ENCODE measurements around the gene YPEL3.

YPEL3 gene

DNA sequence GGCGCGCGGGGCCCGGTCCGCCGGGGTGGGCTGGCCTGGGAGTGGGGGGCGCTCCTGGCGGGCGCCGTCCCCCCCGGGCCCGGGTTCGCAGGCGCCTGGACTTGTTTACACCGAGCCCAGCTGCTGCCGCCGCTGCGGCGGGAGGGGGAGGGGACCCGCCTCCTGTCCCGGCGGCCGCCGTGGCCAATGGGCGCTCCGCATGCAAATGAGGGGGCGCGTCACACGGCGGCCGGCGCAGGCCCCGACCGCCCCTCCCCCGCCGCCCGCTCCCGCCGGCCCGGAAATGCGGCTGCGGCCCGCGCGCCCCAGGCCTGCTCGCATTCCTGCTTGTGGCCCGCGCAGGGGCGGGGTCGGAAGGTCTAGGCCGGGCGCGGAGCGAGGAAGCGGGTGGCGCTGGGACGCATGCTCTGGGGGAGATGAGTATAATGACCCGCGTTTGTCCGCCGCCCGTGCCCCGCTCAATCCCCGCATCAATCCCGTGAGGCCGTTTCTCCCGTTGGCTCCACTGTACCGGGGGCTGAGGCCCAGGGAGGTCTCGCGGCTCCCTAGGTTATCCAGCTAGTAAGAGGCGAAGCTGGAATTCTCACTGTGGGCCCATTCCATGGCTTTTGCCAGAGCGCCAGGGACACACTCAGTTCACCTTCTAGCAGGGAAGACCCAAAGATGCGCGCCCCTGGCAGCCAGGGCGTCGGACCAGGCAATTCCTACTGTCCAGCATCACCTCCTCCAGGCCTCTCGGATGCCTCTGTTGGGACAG is at the start of gene YPEL3:
TSS of gene YPEL3 (minus strand) at position 109 of the 757 bp plus-strand sequence. CDS start 731 bp downstream, outside the sequence.
- Histone ChIP-seq H3K4me3 (ENCODE audit: low read depth in 1 of 2, low read length in 2 of 2) (peak within 1 kb of the TSS; percentile 90 to 98), H3K36me3 (ENCODE audit: control insufficient read depth in 1 of 2, insufficient read depth in 2 of 2, low read length in 2 of 2) (peaks cover 12 to 13% of the 10 kb centered on the region in 2 donors)

DNA sequence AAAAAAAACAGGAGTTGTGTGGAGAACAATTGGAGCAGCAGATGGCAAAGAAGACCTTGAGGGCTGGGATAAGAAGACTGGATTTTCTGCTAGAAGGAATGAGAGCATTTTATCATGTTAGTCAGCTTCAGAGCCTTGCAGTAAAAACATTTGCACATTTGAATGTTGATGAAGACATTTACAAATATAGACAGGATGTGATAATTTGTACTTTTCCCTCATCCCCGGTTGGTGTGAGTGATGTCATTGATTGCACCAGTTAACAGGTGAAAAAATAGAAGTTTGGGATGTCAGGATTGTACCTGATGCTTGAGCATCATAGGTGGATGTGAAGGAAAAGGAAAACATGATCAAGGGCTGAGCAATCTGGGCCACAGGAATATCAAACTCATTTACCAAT is 49.6 kb upstream of the YPEL3 start:
- Histone ChIP-seq H3K36me3 (ENCODE audit: control insufficient read depth in 1 of 2, insufficient read depth in 2 of 2, low read length in 2 of 2) (no peaks in the 10 kb centered on the region), H3K4me3 (ENCODE audit: low read depth in 1 of 2, low read length in 2 of 2) (no peak overlapping the region), H3K4me1 (ENCODE audit: control insufficient read depth in 1 of 2, insufficient read depth in 2 of 2, low read length in 2 of 2) (no peaks in the 10 kb centered on the region), H3K27ac (ENCODE audit: low read depth, low read length) (no peak overlapping the region), H3K9ac (ENCODE audit: low read depth in 1 of 2, low read length in 2 of 2) (no peak overlapping the region), H3K9me3 (ENCODE audit: control insufficient read depth in 1 of 2, low read length in 2 of 2) (peaks cover 0 to 11% of the 10 kb centered on the region in 2 donors), H3K27me3 (ENCODE audit: control insufficient read depth in 1 of 2, insufficient read depth in 2 of 2, low read length in 2 of 2) (no peaks in the 10 kb centered on the region)

More for the DNA sequence above, at the start of gene YPEL3:
- Histone ChIP-seq H3K9me3 (ENCODE audit: control insufficient read depth in 1 of 2, low read length in 2 of 2) (peaks cover 11 to 22% of the 10 kb centered on the region in 2 donors), H3K9ac (ENCODE audit: low read depth in 1 of 2, low read length in 2 of 2) (peak within 1 kb of the TSS; percentile 76 to 95), H3K4me1 (ENCODE audit: control insufficient read depth in 1 of 2, insufficient read depth in 2 of 2, low read length in 2 of 2) (peaks cover 25 to 37% of the 10 kb centered on the region in 2 donors), H3K27ac (ENCODE audit: low read depth, low read length) (peak within 1 kb of the TSS; percentile 84), H3K27me3 (ENCODE audit: control insufficient read depth in 1 of 2, insufficient read depth in 2 of 2, low read length in 2 of 2) (no peaks in the 10 kb centered on the region)

DNA sequence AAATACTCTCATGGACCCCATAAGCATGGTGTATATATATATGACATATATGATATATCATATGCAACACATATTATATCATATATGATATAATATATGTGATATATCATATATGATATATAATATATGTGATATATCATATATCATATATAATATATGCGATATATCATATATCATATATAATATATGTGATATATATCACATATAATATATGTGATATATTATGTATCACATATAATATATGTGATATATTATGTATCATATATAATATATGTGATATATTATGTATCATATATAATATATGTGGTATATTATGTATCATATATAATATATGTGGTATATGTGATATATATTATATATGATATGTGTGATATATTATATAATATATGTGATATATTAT is 48.9 kb upstream of the YPEL3 start:
- Histone ChIP-seq H3K27ac (ENCODE audit: low read depth, low read length) (no peak overlapping the region), H3K27me3 (ENCODE audit: control insufficient read depth in 1 of 2, insufficient read depth in 2 of 2, low read length in 2 of 2) (no peaks in the 10 kb centered on the region), H3K36me3 (ENCODE audit: control insufficient read depth in 1 of 2, insufficient read depth in 2 of 2, low read length in 2 of 2) (no peaks in the 10 kb centered on the region), H3K4me1 (ENCODE audit: control insufficient read depth in 1 of 2, insufficient read depth in 2 of 2, low read length in 2 of 2) (peaks cover 2 to 6% of the 10 kb centered on the region in 2 donors), H3K9ac (ENCODE audit: low read depth in 1 of 2, low read length in 2 of 2) (no peak overlapping the region), H3K4me3 (ENCODE audit: low read depth in 1 of 2, low read length in 2 of 2) (no peak overlapping the region), H3K9me3 (ENCODE audit: control insufficient read depth in 1 of 2, low read length in 2 of 2) (peaks cover 0 to 11% of the 10 kb centered on the region in 2 donors)

DNA sequence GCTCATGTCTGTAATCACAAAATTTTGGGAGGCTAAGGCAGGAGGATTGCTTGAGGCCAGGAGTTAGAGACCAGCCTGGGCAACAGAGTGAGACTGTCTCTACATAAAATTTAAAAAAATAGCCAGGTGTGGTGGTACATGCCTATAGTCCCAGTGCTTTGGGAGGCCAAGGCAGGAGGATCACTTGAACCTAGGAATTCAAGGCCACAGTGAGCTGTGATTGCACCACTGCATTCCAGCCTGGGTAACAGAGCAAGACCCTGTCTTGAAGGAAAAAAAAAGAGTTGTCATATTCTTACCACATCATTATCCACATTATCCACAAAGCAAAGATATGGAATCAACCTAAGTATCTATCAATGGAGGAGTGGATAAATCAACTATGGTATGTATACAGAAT is 48.0 kb upstream of the YPEL3 start:
- H3K9ac ChIP-seq (ENCODE audit: low read depth in 1 of 2, low read length in 2 of 2): no peak overlapping the region
- no peak overlapping the region for H3K4me3 ChIP-seq (ENCODE audit: low read depth in 1 of 2, low read length in 2 of 2)
- H3K9me3 ChIP-seq (ENCODE audit: control insufficient read depth in 1 of 2, low read length in 2 of 2): peaks cover 0 to 4% of the 10 kb centered on the region in 2 donors
- H3K27ac ChIP-seq (ENCODE audit: low read depth, low read length): no peak overlapping the region
- no peaks in the 10 kb centered on the region for H3K27me3 ChIP-seq (ENCODE audit: control insufficient read depth in 1 of 2, insufficient read depth in 2 of 2, low read length in 2 of 2)
- no peaks in the 10 kb centered on the region for H3K36me3 ChIP-seq (ENCODE audit: control insufficient read depth in 1 of 2, insufficient read depth in 2 of 2, low read length in 2 of 2)
- peaks cover 8 to 10% of the 10 kb centered on the region in 2 donors for H3K4me1 ChIP-seq (ENCODE audit: control insufficient read depth in 1 of 2, insufficient read depth in 2 of 2, low read length in 2 of 2)

GRCh38 chr16:30143347-30143702 is 47.3 kb upstream of the YPEL3 start:
- Histone ChIP-seq H3K36me3 (ENCODE audit: control insufficient read depth in 1 of 2, insufficient read depth in 2 of 2, low read length in 2 of 2) (no peaks in the 10 kb centered on the region), H3K9ac (ENCODE audit: low read depth in 1 of 2, low read length in 2 of 2) (no peak overlapping the region), H3K27me3 (ENCODE audit: control insufficient read depth in 1 of 2, insufficient read depth in 2 of 2, low read length in 2 of 2) (no peaks in the 10 kb centered on the region), H3K4me3 (ENCODE audit: low read depth in 1 of 2, low read length in 2 of 2) (no peak overlapping the region), H3K9me3 (ENCODE audit: control insufficient read depth in 1 of 2, low read length in 2 of 2) (no peaks in the 10 kb centered on the region), H3K4me1 (ENCODE audit: control insufficient read depth in 1 of 2, insufficient read depth in 2 of 2, low read length in 2 of 2) (peaks cover 8 to 10% of the 10 kb centered on the region in 2 donors), H3K27ac (ENCODE audit: low read depth, low read length) (no peak overlapping the region)

GRCh38 chr16:30142672-30143346 is 46.8 kb upstream of the YPEL3 start:
- no peak overlapping the region for H3K9ac ChIP-seq (ENCODE audit: low read depth in 1 of 2, low read length in 2 of 2)
- no peaks in the 10 kb centered on the region for H3K9me3 ChIP-seq (ENCODE audit: control insufficient read depth in 1 of 2, low read length in 2 of 2)
- no peak overlapping the region for H3K27ac ChIP-seq (ENCODE audit: low read depth, low read length)
- no peaks in the 10 kb centered on the region for H3K27me3 ChIP-seq (ENCODE audit: control insufficient read depth in 1 of 2, insufficient read depth in 2 of 2, low read length in 2 of 2)
- no peak overlapping the region for H3K4me3 ChIP-seq (ENCODE audit: low read depth in 1 of 2, low read length in 2 of 2)
- peaks cover 8 to 10% of the 10 kb centered on the region in 2 donors for H3K4me1 ChIP-seq (ENCODE audit: control insufficient read depth in 1 of 2, insufficient read depth in 2 of 2, low read length in 2 of 2)
- H3K36me3 ChIP-seq (ENCODE audit: control insufficient read depth in 1 of 2, insufficient read depth in 2 of 2, low read length in 2 of 2): no peaks in the 10 kb centered on the region

DNA sequence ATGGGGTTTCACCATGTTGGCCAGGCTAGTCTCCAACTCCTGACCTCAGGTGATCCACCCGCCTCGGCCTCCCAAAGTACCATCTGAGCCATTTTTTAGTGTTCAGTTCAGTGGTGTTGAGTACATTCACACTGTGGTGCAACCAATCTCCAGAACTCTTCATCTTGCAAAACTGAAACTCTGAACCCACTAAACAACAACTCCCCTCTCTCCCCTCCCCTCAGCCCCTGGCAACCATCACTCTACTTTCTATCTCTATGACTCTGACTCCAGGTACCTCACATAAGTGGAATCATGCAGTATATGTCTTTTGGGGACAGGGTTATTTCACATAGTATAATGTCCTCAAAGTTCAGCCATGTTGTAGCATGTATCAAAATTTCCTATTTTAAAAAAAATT is 45.7 kb upstream of the YPEL3 start:
- H3K9ac ChIP-seq (ENCODE audit: low read depth in 1 of 2, low read length in 2 of 2): no peak overlapping the region
- H3K36me3 ChIP-seq (ENCODE audit: control insufficient read depth in 1 of 2, insufficient read depth in 2 of 2, low read length in 2 of 2): no peaks in the 10 kb centered on the region
- no peaks in the 10 kb centered on the region for H3K27me3 ChIP-seq (ENCODE audit: control insufficient read depth in 1 of 2, insufficient read depth in 2 of 2, low read length in 2 of 2)
- H3K9me3 ChIP-seq (ENCODE audit: control insufficient read depth in 1 of 2, low read length in 2 of 2): no peaks in the 10 kb centered on the region
- H3K27ac ChIP-seq (ENCODE audit: low read depth, low read length): no peak overlapping the region
- no peak overlapping the region for H3K4me3 ChIP-seq (ENCODE audit: low read depth in 1 of 2, low read length in 2 of 2)
- H3K4me1 ChIP-seq (ENCODE audit: control insufficient read depth in 1 of 2, insufficient read depth in 2 of 2, low read length in 2 of 2): peaks cover 8 to 10% of the 10 kb centered on the region in 2 donors

GRCh38 chr16:30139583-30140481 is 43.8 kb upstream of the YPEL3 start:
- Histone ChIP-seq H3K27me3 (ENCODE audit: control insufficient read depth in 1 of 2, insufficient read depth in 2 of 2, low read length in 2 of 2) (no peaks in the 10 kb centered on the region), H3K36me3 (ENCODE audit: control insufficient read depth in 1 of 2, insufficient read depth in 2 of 2, low read length in 2 of 2) (no peaks in the 10 kb centered on the region), H3K9me3 (ENCODE audit: control insufficient read depth in 1 of 2, low read length in 2 of 2) (no peaks in the 10 kb centered on the region), H3K9ac (ENCODE audit: low read depth in 1 of 2, low read length in 2 of 2) (no peak overlapping the region), H3K4me1 (ENCODE audit: control insufficient read depth in 1 of 2, insufficient read depth in 2 of 2, low read length in 2 of 2) (peaks cover 8 to 10% of the 10 kb centered on the region in 2 donors), H3K4me3 (ENCODE audit: low read depth in 1 of 2, low read length in 2 of 2) (peak overlapping the region; percentile 1 to 40), H3K27ac (ENCODE audit: low read depth, low read length) (no peak overlapping the region)

DNA sequence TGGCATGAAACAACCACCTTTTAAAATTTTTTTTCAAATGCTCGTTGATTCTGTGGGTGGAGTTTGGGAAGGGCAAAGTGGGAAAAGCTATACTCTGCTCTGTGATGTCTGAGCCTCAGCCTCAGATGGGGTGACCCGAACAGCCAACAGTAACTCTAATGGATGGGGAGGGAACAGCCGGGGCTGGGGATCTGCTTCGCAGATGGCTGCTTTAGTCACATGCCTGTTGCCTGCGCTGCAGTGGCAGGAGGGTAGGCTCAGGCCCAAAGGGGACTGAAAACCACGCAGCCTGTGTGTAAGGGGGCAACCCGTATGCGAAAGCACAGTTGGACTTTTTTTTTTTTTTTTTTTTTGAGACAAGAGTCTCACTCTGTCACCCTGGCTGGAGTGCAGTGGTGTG is 41.9 kb upstream of the YPEL3 start:
- H3K36me3 ChIP-seq (ENCODE audit: control insufficient read depth in 1 of 2, insufficient read depth in 2 of 2, low read length in 2 of 2): no peaks in the 10 kb centered on the region
- no peaks in the 10 kb centered on the region for H3K9me3 ChIP-seq (ENCODE audit: control insufficient read depth in 1 of 2, low read length in 2 of 2)
- H3K9ac ChIP-seq (ENCODE audit: low read depth in 1 of 2, low read length in 2 of 2): no peak overlapping the region
- no peak overlapping the region for H3K27ac ChIP-seq (ENCODE audit: low read depth, low read length)
- peaks cover 8 to 10% of the 10 kb centered on the region in 2 donors for H3K4me1 ChIP-seq (ENCODE audit: control insufficient read depth in 1 of 2, insufficient read depth in 2 of 2, low read length in 2 of 2)
- H3K4me3 ChIP-seq (ENCODE audit: low read depth in 1 of 2, low read length in 2 of 2): no peak overlapping the region
- no peaks in the 10 kb centered on the region for H3K27me3 ChIP-seq (ENCODE audit: control insufficient read depth in 1 of 2, insufficient read depth in 2 of 2, low read length in 2 of 2)
